SU-DHL-6 (cell line): ENCODE data around the gene SSNA1.

Experiments used
- EZH2phosphoT487 ChIP-seq: fragments of 200-600 bp; sonication (generic), shearing (Covaris generic); conservative IDR thresholded peaks from 2 replicates; pipeline ENCODE4 v1.6.1; 2018; ENCODE audit warnings: mild to moderate bottlenecking, antibody characterized with exemption, low read length, moderate library complexity, mixed read lengths
- TF ChIP-seq, protein P1 (sequence below): fragments of 200-600 bp; sonication (generic); IDR thresholded peaks from one replicate; pipeline ENCODE4 v1.5.1; 2017; ENCODE audit warnings: antibody characterized with exemption, mild to moderate bottlenecking, low read length, moderate library complexity; ENCODE audit not compliant: insufficient read depth, poor library complexity, severe bottlenecking

DNA sequence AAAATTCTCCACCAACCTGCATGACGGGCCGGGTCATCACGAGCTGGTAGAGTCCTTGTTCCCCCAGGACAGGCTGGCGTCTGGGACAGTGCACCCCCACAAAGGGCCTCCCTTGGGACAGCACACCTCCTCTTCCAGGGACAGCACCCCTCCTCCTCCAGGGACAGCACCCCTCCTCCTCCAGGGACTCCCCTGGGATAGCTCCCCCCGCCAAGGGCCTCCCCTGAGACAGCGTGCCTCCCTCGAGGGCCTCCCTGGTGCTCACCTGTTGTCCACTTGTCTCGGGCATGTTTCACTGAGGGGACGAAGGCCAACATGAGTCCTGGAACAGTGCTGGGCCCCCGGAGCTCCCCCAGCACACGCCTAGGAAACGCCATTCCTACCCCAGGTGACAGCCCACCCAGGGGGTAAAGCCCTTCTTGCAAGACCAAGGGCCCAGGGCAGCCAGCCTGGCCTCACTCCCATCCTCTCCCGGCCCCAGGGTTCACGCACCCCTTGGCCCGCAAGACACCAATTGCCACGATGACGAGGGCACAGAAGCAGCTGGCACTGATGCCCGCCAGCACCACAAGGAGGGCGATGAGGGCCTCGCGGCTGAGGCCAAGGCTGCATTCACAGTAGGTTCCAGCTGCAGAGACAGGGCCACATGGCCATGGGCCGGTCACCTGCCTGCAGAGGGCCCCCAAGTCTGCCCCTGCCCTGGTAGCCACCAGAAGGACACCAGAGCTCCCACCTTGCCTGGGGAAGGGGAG, 17.2 kb upstream of the SSNA1 start:
- TF ChIP-seq, protein P1, sequence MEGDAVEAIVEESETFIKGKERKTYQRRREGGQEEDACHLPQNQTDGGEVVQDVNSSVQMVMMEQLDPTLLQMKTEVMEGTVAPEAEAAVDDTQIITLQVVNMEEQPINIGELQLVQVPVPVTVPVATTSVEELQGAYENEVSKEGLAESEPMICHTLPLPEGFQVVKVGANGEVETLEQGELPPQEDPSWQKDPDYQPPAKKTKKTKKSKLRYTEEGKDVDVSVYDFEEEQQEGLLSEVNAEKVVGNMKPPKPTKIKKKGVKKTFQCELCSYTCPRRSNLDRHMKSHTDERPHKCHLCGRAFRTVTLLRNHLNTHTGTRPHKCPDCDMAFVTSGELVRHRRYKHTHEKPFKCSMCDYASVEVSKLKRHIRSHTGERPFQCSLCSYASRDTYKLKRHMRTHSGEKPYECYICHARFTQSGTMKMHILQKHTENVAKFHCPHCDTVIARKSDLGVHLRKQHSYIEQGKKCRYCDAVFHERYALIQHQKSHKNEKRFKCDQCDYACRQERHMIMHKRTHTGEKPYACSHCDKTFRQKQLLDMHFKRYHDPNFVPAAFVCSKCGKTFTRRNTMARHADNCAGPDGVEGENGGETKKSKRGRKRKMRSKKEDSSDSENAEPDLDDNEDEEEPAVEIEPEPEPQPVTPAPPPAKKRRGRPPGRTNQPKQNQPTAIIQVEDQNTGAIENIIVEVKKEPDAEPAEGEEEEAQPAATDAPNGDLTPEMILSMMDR, result no peak
- TF ChIP-seq EZH2phosphoT487, result no peak
